Measurements from ENCODE around the gene ERCC8.

GRCh38 chr5:60851626-60852025 is 93.2 kb downstream of the ERCC8 start:
- no peak for TF ChIP-seq POLR2AphosphoS5 (IDR thresholded peaks at IDR 0.05; ENCODE audit: low read depth, low read length)
- TF ChIP-seq SP4 (IDR thresholded peaks at IDR 0.05; ENCODE audit: low read length): no peak
- no peak for TF ChIP-seq ZNF274 (IDR thresholded peaks at IDR 0.05; ENCODE audit: borderline replicate concordance, extremely low read depth, low read length)
- TF ChIP-seq NRF1 (IDR thresholded peaks at IDR 0.05; ENCODE audit: low read depth, low read length): no peak
- no peak for TF ChIP-seq CTCF (IDR thresholded peaks at IDR 0.05; ENCODE audit: control extremely low read depth in 1 of 3, insufficient read depth in 1 of 3, low read depth in 1 of 3, low read length in 3 of 3)
- TF ChIP-seq GABPA (IDR thresholded peaks at IDR 0.05; ENCODE audit: borderline replicate concordance, insufficient read depth, low read length): no peak
